ENCODE measurements around the gene NPR1.
"Not testable (repeated sequence)": the region's sequence is repeated elsewhere in the genome, so short reads cannot be mapped to it uniquely, and the experiment has no call there.

NPR1 gene

GRCh38 chr1:153678519-153679336 lies at the start of gene NPR1:
Gene NPR1, plus strand, starts transcription at chr1:153678688. Its CDS starts 421 bp downstream, at chr1:153679109.
- DNase-seq (ENCODE audit: low read depth) = no peak
- H3K4me3 ChIP-seq (ENCODE audit: low read depth, low read length) = peak within 1 kb of the TSS; percentile 41

GRCh38 chr1:153629343-153629665 lies 49.2 kb upstream of the NPR1 start:
- no peak for DNase-seq (ENCODE audit: low read depth)

GRCh38 chr1:153629971-153630370 lies 48.5 kb upstream of the NPR1 start:
- DNase-seq (ENCODE audit: low read depth) = no peak
- no peak overlapping the region for H3K4me3 ChIP-seq (ENCODE audit: low read depth, low read length)

More at GRCh38 chr1:153629343-153629665, 49.2 kb upstream of the NPR1 start:
- H3K4me3 ChIP-seq (ENCODE audit: low read depth, low read length) = no peak overlapping the region

- DNase-seq (ENCODE audit: low read depth) = no peak
- no peak overlapping the region for H3K4me3 ChIP-seq (ENCODE audit: low read depth, low read length)
These were observed 48.1 kb upstream of the NPR1 start for GRCh38 chr1:153630384-153630783.

- H3K4me3 ChIP-seq (ENCODE audit: low read depth, low read length) = no peak overlapping the region
- no peak for DNase-seq (ENCODE audit: low read depth)
These were observed 47.2 kb upstream of the NPR1 start for GRCh38 chr1:153631047-153632022.

GRCh38 chr1:153633161-153633753 lies 45.2 kb upstream of the NPR1 start:
- no peak for DNase-seq (ENCODE audit: low read depth)

GRCh38 chr1:153633754-153634665 lies 44.5 kb upstream of the NPR1 start, which contains the start of gene CHTOP:
Gene CHTOP, plus strand, starts transcription at chr1:153634066. Its CDS starts 2,523 bp downstream, at chr1:153636589.
- peak; percentile 94 for DNase-seq (ENCODE audit: low read depth)
- H3K4me3 ChIP-seq (ENCODE audit: low read depth, low read length) = peak within 1 kb of the TSS; percentile 92

More at GRCh38 chr1:153633161-153633753, 45.2 kb upstream of the NPR1 start:
- H3K4me3 ChIP-seq (ENCODE audit: low read depth, low read length) = peak overlapping the region; percentile 92

- no peak overlapping the region for H3K4me3 ChIP-seq (ENCODE audit: low read depth, low read length)
- DNase-seq (ENCODE audit: low read depth) = no peak
These were observed 42.6 kb upstream of the NPR1 start for GRCh38 chr1:153635872-153636271.

GRCh38 chr1:153636312-153636711 lies 42.2 kb upstream of the NPR1 start:
- DNase-seq (ENCODE audit: low read depth) = no peak
- no peak overlapping the region for H3K4me3 ChIP-seq (ENCODE audit: low read depth, low read length)

- H3K4me3 ChIP-seq (ENCODE audit: low read depth, low read length) = no peak overlapping the region
- DNase-seq (ENCODE audit: low read depth) = no peak
These were observed 40.2 kb upstream of the NPR1 start for GRCh38 chr1:153638261-153638660.

GRCh38 chr1:153639280-153639679 lies 39.2 kb upstream of the NPR1 start:
- DNase-seq (ENCODE audit: low read depth) = no peak
- no peak overlapping the region for H3K4me3 ChIP-seq (ENCODE audit: low read depth, low read length)

GRCh38 chr1:153640213-153640612 lies 38.3 kb upstream of the NPR1 start:
- DNase-seq (ENCODE audit: low read depth); H3K4me3 ChIP-seq (ENCODE audit: low read depth, low read length): not testable (repeated sequence)

- DNase-seq (ENCODE audit: low read depth) = no peak
- H3K4me3 ChIP-seq (ENCODE audit: low read depth, low read length) = no peak overlapping the region
These were observed 37.6 kb upstream of the NPR1 start for GRCh38 chr1:153640861-153641260.

GRCh38 chr1:153642161-153642560 lies 36.3 kb upstream of the NPR1 start:
- no peak for DNase-seq (ENCODE audit: low read depth)
- no peak overlapping the region for H3K4me3 ChIP-seq (ENCODE audit: low read depth, low read length)

- H3K4me3 ChIP-seq (ENCODE audit: low read depth, low read length) = no peak overlapping the region
- DNase-seq (ENCODE audit: low read depth) = no peak
These were observed 35.4 kb upstream of the NPR1 start for GRCh38 chr1:153643100-153643499.

- no peak overlapping the region for H3K4me3 ChIP-seq (ENCODE audit: low read depth, low read length)
- DNase-seq (ENCODE audit: low read depth) = no peak
These were observed 34.7 kb upstream of the NPR1 start for GRCh38 chr1:153643816-153644215.

GRCh38 chr1:153646672-153647345 lies 31.7 kb upstream of the NPR1 start:
- DNase-seq (ENCODE audit: low read depth) = no peak
- no peak overlapping the region for H3K4me3 ChIP-seq (ENCODE audit: low read depth, low read length)

- DNase-seq (ENCODE audit: low read depth) = no peak
- H3K4me3 ChIP-seq (ENCODE audit: low read depth, low read length) = no peak overlapping the region
These were observed 31.2 kb upstream of the NPR1 start for GRCh38 chr1:153647346-153647714.
